Measurements from ENCODE around the gene OLFML2B.

GRCh38 chr1:161956097-161956496 is 67.6 kb downstream of the OLFML2B start:
- TF ChIP-seq CTCF (IDR thresholded peaks at IDR 0.05) = no peak
- no peak for TF ChIP-seq POLR2A (IDR thresholded peaks at IDR 0.05)

All from Peyer's patch (tissue), 4 donors.